Loucy (cell line): ENCODE data around the gene LINGO1.

Experiments
- EZH2phosphoT487 ChIP-seq: fragments of 200-600 bp; IDR thresholded peaks from 2 replicates; pipeline ENCODE4 v1.6.1; 2018; ENCODE audit warnings: antibody characterized with exemption, mild to moderate bottlenecking, moderate library complexity, borderline replicate concordance
- TF ChIP-seq, protein P1 (sequence below): fragments of 200-600 bp; sonication (generic); conservative IDR thresholded peaks from 2 replicates; pipeline ENCODE4 v1.5.1; 2014; ENCODE audit warnings: mild to moderate bottlenecking, antibody characterized with exemption, low read length

DNA sequence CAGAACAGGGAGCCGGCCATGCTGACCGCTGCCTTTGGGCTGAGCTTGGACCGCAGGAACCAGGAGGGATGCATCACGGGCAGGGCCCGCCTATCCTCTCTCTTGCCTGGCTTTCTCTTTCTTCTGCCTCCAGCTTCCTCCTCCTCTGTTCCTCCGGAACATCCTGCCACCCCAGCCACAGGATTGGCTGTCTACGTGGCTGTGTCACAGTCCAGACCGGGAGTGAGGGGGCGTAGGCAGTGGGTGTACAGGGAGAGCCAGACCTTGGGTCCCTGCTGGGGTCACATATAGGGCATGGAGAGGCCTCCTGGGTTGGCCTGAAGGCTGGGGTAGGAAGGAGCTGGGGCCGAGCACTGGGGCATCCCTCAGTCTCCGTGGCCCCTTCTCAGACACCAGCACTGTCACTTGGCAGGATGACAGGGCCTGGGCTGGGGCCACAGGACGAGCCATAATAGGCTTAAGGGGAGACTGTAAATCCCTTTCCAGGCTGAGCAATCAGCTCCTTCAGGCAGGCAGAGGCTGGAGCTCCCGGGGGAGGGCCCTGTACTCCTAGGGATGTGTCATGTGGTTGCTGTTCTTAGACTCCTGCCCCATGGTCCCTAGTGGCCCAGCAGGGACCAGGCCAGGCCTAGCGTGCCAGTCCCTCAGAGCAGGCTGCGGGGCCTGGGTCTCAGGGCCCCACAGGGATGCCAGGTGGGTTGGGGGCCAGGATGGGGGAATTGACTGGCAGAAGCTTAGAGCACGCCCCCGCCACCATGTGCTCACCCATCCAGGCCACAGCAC is 25.4 kb downstream of the LINGO1 start:
- TF ChIP-seq, protein P1, sequence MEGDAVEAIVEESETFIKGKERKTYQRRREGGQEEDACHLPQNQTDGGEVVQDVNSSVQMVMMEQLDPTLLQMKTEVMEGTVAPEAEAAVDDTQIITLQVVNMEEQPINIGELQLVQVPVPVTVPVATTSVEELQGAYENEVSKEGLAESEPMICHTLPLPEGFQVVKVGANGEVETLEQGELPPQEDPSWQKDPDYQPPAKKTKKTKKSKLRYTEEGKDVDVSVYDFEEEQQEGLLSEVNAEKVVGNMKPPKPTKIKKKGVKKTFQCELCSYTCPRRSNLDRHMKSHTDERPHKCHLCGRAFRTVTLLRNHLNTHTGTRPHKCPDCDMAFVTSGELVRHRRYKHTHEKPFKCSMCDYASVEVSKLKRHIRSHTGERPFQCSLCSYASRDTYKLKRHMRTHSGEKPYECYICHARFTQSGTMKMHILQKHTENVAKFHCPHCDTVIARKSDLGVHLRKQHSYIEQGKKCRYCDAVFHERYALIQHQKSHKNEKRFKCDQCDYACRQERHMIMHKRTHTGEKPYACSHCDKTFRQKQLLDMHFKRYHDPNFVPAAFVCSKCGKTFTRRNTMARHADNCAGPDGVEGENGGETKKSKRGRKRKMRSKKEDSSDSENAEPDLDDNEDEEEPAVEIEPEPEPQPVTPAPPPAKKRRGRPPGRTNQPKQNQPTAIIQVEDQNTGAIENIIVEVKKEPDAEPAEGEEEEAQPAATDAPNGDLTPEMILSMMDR, result no peak
- no peak for TF ChIP-seq EZH2phosphoT487
